Mesenteric fat pad (tissue), 1 donor: ENCODE data around the gene GSC2. TPM values are rescaled to one million over a fixed set of nuclear protein-coding genes. Genes with fewer than 3 reads are reported as not detected.
"Not testable (repeated sequence)": the region's sequence is repeated elsewhere in the genome, so short reads cannot be mapped to it uniquely, and the experiment has no call there.

ENCODE experiments used
- DNase-seq: peaks from one replicate; pipeline ENCODE4 v3.0.0-alpha.2; 2020; ENCODE audit warnings: low spot score
- total RNA-seq: library from RNA; stranded (reverse); fragmentation: NEBNext Ultra II Directional; extraction: Animal tissue kit (Norgen Biotek cat#: 25700); gene quantifications from one replicate; pipeline ENCODE4 v1.2.1, GENCODE V29; 2021
- donor health status: DM: yes; HTN: yes; CAD: no.

The GSC2 gene
- total RNA-seq, 1 donor from 2014 or later, result not detected

DNA sequence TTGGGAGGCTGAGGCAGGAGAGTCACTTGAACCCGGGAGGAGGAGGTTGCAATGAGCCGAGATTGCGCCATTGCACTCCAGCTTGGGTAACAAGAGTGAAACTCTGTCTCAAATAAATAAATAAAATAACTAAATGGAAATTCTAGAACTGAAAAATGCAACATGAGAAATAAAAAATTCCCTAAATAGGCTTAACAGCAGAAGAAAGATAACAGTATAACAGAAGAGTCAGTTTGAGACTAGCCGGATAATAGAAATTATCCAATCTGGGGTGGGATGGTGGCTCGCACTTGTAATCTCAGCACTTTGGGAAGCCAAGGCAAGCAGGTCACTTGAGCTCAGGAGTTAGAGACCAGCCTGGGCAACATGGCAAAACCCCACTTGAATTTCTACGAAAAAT is 14.3 kb upstream of the GSC2 start:
- DNase-seq, result no peak

DNA sequence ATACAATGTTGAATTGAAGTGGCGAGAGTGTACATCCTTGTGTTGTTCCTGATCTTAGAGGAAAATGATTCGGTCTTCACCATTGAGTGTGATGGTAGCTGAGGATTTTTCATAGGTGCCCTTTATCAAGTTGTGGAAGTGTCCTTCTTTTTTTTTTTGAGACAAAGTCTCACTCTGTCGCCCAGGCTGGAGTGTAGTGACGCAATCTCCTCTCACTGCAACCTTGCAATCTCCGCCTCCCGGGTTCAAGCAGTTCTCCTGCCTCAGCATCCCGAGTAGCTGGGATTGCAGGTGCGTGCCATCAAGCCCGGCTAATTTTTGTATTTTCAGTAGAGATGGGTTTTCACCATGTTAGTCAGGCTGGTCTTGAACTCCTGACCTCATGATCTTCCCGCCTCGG is 8.6 kb upstream of the GSC2 start:
- not testable (repeated sequence) for DNase-seq

DNA sequence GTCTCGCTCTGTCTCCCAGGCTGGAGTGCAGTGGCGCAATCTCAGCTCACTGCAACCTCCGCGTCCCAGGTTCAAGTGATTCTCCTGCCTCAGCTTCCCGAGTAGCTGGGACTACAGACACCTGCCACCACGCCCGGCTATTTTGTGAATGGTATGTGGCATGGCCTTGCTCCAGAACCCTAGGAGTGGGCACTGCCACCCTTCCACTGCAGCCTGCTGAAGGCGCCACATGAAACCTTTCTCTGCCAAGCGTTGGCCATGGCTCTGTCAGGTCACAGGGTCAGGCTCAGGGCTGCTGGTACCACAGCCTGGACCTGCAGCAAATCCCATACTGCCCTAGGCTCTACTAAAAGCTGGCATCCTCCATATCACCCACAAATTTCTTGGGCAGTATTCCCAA is 6.0 kb upstream of the GSC2 start:
- DNase-seq, result not testable (repeated sequence)

DNA sequence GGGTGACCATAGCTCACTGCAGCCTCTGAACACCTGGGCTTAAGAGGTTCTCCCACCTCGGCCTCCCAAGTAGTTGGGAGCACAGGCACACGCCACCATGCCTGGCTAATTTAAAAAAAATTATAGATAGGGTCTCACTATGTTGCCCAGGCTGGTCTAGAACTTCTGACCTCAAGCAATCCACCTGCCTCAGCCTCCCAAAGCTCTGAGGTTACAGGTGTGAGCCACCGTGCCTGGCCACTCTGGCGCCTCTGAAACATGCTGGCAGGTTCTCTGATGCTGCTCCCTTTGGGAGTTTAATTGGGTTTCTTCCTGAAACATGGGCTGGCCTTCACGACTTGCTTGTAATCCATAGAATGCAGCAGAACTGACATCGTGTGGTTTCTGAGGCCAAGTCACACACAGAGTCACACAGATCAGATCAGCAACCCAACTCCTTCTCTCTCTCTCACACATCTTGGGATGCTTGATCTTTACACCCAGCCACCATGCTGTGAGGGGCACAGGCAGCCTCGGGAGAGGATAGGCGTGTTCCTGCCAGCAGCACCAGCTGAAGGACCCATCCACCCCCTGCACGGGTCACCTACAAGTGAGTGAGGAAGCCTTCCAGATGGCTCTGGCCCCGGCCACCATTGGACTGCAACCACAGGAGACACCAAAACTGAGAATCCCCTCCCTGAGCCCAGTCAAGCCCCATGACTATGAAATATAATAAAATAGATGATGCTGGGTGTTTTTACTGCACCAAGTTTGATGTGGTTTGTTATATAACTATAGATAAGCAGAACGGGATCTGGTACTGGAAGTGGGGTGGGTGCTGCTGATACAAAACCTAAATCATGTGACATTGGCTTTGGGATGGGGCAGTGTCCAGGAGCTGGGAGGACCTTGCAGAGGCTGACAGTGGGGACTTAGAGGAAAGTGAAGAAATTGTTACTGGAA is 3.1 kb upstream of the GSC2 start:
- DNase-seq, result no peak

DNA sequence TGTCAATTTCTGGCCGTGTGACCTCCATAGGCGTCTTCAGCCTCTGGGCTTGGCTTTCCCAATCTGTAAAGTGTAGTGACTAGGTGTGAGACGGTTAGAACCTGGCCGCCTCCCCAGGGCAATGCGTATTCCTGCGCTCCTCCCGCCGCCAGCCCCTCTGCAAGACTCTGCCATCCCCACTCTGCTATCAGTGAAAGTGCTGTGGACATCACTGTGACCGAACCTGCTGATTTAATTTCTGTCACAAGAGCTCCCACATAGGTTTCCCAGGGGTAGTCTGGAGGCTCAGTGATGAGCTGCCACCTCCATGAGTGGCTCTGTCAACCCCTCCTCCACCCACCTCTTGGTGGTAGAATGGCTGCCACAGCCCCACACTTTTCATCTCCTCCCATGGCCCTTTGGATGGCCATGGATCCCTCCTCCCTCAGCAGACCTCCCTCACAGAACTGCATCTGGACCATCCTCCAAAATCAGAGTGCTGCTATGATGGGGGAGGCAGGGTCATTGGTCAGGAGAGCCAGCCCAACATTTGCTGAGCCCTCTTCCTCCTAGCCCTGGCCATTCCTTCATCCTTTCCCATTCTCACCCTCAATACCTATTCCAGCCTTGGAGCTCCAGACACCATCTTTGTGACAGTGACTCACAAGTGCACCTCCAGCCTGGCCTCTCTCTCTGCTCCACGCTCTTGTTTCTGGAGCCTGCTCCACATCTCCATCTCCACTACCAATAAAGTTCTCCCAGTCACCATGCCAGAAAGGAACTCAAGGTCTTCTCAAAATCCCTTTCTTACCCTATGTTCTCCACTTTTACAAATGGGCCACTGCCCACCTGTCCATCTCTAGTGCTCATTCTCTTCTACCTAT is 1.5 kb upstream of the GSC2 start:
- no peak for DNase-seq

DNA sequence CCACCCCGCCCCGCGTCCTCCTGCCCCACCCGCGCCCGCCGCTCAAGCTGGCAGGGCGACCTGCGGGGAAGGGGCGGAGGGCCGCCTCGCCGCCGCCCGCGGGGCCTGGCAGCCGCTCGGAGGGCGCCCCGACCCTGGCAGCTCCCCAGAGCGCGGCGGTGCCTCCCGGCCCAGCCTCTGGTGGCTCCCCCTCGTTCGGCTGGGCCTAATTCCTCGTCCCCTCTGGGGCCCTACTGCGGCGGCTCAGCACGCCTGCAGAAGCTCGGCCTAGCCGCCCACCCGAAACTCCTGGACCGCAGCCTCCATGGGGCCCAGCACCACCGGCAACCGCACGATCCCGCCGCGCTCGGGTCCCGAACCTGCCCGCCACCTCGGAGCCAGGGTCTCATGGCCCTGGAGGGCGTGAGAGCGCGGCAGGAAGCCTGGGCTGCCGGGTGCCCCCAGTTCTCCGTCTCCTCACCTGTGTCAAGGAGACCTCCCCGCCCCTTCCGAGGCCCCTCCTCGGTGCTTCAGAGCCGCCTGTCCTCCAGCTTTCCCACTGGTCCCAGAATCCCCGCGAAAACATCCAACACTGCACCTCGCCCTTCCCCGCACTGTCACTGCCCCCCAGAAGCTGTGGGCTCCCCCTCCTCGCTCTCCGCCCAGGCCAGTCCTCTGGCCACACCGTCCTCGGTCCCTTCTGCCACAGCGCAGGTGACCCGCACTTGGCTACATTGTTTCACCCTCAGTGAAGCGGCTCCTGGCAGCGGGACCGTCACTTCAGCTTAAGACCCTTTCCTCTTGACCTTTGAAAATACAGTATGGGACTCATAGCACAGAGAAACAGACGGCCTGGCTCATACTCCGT is 613 bp upstream of the GSC2 start:
- no peak for DNase-seq

DNA sequence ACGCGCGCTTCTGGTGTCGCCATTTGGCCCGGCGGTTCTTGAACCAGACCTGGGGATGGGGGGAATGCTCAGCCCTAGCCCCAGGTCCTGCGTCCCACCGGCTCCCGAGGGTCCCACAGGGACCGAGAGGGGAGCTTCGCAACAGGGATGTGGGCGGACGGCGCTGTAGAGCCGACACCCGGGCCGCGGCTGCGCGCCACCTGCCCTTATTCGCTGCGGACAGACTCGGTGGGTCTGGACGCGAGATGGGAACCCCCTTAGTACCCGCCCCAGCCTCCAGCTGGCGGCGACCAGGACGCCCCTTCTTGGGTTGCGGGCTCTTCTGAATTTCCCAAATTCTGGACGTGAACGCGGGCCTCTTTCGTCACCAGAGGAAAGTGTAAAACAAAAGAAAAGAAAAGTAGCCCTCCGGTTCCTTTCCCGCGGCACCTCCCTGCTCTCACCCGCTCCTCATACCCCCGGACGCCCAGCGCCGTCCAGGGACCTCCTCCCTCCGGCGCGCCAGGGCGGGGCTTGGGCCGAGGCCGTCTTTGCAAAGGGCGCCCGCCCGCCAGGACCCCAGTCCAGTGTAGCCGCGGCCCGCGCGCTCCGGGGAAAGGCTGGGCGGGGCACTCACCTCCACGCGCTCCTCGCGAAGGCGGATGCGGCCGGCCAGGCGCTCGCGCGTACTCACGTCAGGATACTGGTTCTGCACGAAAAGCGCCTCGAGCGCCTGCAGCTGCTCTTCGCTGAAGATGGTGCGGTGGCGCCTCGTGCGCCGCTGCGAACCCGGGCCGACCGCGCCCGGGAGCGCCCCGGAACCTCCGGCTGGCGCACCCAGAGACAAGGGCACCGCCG is 827 bp downstream of the GSC2 start:
- no peak for DNase-seq

DNA sequence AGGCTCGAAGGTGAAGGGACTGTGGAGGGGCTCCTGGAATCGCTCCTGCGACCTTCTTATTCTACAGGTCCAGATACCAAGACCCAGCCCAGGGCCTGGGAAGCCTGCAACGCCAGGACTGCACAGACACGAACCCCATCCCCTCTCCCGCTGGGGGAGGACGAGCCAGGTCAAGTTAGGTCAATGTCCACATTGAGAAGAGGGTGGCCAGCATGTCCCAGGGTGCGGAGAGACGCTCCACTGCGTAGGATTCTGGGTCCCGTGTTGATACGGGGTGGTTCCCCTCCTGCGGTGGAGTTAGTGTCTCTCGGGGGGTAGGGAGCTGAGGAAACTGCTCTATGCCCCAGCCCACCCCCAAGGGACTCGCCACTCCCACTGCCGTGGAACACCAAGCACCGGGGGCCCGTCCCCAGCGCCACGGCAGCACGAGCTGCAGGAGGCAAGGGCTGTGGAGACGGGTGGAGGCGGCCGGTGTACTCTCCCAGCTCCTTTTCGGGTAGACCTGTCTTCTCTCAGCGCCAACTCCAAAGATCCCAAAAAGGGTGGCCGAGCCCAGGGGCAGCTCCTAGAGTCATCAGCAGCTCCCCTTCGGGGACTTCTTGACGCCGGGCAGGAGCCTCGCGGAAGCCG is 1.6 kb downstream of the GSC2 start:
- no peak for DNase-seq

DNA sequence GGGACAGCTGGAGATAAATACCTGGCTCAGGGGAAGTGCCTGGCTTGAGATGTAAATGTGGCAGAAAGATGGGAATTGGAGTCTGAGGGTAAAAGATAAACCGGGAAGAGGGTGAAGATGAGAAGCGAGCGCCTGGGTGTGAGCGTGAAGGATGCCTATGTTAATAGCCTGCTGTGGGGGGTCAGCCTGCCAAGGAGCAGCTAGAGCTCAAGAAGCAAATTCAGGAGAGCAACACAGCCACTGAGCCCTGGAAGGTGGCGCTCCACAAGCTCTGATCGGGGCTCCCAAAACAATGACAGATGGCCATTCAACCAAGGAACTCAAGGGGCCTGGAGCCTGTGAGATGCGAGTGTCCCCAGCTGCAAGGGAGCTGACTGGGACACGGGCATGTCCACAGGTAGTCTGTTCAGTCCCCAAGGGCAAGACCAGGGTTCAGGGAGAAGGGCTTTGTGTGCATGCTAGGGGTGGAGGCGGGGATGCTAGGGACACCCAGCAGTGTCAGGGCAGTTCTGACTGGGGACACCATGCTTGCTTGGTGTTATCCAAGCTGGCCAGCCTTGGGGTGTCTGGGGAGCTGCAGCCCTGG is 2.8 kb downstream of the GSC2 start:
- no peak for DNase-seq

DNA sequence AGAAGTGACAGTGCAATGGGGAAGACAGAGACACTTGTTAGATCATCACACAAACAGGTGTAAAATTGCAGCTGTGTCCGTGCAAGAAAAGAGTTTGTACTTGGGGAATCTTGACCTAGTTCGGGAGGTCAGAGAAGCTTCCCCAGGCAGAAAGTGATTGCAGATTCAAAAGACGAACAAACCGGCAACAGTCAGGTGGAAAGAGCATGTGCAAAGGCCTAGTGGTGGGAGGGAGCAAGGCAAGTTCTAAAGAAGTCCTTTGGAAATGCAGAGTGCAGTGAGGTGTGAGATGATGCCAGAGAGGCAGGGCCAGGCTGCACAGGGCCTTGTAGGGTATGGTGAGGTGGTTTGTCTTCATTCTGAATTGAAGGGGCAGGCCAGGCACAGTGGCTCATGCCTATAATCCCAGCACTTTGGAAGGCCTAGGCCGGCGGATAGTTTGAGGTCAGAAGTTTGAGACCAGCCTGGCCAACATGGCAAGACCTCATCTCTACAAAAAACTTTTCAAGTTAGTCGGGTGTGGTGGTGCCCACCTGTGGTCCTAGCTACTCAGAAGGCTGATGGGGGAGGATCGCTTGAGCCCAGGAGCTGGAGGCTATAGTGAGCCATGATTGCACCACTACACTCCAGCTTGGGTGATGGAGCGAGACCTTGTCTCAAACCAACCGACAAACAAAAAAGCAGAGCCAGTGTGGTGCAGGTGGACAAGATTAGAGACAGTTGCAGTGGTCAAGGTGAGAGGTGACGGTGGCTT is 3.7 kb downstream of the GSC2 start:
- no peak for DNase-seq

DNA sequence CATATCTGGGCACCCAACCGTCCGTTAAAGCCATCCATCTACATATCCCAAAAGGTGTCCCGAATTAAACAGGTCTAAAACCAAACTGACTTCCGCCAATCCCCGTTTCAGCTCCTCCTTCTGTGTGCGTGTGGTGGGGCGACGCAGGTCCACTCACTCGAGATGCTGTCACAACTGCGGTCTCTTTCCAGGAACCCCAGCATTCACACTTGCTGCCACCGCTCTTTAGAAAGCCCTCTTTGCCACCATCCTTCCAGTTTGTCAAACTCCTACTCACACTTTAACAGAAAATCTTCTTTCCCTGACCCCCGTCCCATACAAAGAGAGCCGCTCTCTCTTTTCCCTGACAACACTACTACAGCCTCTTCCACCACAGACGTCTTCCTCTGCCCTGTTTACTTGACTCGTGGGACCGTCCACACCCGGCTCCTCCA is 6.1 kb downstream of the GSC2 start:
- no peak for DNase-seq

DNA sequence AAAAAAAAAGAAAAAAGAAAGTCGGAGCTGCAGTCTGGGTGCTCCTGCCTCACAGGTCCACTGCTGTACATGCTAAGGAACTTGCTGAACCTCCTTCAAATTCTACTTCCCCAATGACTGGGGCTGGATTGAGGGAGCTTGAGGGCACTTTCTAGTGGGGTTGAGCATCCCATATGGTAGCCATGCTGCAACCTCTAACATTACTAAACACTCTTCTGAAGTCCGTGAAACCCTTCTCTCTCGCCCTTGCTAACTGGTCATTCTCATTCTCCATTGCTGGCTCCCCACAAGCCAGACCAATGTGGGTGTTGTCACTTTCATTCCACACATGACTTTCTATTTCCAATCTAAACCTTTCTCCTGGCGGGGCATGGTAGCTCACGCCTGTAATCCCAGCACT is 6.9 kb downstream of the GSC2 start:
- DNase-seq, result no peak

DNA sequence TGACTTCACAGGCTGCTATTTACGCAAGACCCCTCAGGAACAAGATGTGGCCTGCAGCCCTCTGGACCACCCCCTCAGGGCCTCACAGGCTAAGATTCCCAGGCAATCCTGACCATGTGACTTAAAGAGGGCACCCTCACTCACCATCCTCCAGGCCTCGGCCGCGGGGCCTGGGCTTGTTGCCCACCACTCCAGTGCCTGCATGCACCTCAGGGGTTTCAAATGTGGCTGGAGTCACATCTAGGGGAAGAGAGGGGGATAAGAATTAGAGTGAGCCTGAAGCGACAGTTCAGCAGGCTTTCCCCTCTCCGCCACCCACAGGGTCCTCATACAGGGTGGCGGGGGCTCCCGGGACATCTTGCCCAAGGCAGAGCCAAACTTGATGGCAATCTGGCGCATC is 7.7 kb downstream of the GSC2 start:
- no peak for DNase-seq

DNA sequence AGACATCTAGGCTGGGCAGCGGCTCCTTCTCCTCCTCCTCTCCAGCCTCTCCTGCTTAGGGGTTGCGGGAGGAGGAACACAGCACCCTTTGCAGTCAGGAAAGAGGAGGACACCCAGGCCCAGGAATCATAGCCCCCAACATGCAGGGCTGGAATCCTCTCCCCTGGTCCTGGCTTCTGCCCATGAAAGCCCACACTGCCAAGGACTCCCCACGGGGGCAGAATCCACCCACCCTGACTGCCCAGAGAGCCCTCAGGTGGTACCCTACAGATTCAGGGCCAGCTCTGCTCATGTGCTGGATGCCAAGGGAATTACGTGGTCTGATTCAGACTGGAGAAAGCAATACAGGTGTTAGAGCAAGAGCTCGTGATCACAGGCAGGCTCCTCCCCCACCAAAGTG is 10.1 kb downstream of the GSC2 start:
- DNase-seq, result no peak

DNA sequence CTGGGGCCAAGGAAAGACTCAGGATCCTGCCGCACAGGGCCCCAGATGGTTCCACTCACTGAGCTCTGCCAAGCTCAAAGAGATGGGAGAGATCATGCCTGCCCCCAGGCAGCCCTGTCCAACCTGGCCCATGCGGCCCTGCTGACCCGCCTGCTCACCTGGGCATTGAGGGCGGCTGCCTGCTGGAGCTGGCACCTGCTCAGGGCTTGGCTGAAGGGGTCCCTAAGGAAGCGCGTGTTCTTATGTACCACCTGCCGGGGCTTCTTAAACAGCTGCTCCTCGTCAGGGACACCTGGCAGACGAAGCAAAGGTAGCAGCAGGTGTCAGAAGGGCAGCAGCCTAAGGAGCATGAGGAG is 11.1 kb downstream of the GSC2 start:
- no peak for DNase-seq

DNA sequence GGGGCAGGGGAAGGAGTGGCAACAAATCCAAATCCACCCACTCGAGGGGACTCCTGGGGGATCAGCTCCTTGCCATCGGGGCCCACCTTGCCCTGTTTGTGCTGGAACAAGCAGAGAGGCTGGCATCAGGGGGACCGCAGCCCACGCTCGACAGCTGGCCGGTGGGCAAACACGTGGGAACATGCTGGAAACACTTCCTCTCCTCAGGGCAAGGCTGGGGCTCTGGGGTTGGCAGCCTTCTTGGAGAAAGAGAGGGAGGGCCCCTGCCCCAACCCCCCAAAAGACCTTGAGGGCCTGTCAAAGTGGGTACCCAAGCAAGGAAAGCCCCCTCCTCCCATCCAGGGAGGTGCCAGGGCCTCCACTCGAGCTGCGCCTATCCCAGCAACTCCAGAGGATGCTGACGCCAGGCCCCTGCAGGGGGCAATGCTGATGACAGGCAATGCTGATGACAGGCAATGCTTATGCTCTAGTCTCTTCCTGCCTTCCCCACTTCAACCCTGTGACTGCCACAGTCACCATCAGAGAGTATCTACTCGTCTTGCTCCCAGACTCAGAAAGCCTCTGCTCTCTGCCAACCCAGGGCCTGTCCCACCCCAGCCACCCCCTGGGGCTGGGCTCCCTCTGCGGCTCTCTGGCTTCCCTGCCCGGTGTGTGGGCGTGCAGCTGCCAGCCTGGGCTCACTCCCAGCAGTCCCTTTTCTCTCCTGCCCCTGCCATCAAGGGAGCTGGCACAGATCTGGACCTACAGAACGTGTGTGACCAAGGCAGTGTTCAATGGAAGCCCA is 11.7 kb downstream of the GSC2 start:
- no peak for DNase-seq

DNA sequence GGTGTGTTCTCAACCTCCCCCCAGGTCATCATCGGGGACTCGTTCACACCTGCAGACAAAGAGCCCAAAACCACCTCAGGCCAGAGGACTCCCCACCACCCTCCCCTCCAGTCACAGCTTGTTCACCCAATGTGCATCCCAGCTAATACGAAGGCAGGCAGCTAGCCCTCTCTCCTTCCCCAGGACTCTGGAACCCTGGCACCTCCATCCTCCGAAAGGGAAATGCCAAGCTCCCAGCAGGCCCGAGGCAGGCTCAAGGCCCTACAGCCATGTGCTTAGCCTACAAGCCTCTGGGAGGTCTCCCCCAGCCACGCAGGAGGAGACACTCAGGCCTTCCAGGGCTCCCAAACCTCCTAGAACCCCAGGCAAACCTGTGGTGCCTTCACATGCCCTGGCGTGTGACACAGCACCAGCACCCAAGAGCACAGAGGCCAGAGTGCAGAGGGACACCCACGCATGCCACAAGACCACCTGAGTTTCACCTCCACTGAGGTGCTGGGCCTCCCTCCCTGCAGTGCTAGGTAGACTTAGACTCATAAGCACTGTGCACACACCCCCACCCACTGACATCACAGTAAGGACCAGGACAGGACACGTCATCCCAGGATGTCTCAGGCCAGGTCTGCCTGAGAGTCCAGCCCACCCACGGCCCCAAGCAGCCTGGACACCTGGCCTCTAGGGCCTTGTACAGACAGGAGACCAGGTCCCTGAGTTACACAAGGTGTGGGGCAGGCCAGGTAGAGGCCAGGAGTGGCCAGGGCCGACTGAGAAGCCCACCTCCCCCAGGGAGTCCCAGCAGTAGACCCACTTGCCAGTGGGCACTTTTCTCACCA is 12.5 kb downstream of the GSC2 start:
- no peak for DNase-seq
